ENCODE results near the gene DUOXA1. TPM values are rescaled to one million over a fixed set of nuclear protein-coding genes. Genes with fewer than 3 reads are reported as not detected.

The DUOXA1 gene
- polyA plus RNA-seq, 2 of the 4 experiments (the other 2 are of a cell fraction), result 0.18 to 0.23 TPM

GRCh38 chr15:45146405-45146804 lies 16.7 kb upstream of the DUOXA1 start:
- ATAC-seq (no peak), DNase-seq (ENCODE audit: low read depth in 1 of 2, low spot score in 1 of 2) (no peak), FAIRE-seq (no peak)
- no peak for TF ChIP-seq CHD4 (IDR thresholded peaks at IDR 0.05; ENCODE audit: borderline replicate concordance)
- no peak for TF ChIP-seq MYC (IDR thresholded peaks at IDR 0.05; ENCODE audit: borderline replicate concordance, low read length)
- TF ChIP-seq NR3C1 (IDR thresholded peaks at IDR 0.05), result no peak
- no peak for TF ChIP-seq KDM1A (IDR thresholded peaks at IDR 0.05; ENCODE audit: low read depth)
- no peak for TF ChIP-seq POLR2A (IDR thresholded peaks at IDR 0.05; ENCODE audit: low read length)
- TF ChIP-seq JUN (IDR thresholded peaks at IDR 0.05), result no peak
- TF ChIP-seq, protein P1, sequence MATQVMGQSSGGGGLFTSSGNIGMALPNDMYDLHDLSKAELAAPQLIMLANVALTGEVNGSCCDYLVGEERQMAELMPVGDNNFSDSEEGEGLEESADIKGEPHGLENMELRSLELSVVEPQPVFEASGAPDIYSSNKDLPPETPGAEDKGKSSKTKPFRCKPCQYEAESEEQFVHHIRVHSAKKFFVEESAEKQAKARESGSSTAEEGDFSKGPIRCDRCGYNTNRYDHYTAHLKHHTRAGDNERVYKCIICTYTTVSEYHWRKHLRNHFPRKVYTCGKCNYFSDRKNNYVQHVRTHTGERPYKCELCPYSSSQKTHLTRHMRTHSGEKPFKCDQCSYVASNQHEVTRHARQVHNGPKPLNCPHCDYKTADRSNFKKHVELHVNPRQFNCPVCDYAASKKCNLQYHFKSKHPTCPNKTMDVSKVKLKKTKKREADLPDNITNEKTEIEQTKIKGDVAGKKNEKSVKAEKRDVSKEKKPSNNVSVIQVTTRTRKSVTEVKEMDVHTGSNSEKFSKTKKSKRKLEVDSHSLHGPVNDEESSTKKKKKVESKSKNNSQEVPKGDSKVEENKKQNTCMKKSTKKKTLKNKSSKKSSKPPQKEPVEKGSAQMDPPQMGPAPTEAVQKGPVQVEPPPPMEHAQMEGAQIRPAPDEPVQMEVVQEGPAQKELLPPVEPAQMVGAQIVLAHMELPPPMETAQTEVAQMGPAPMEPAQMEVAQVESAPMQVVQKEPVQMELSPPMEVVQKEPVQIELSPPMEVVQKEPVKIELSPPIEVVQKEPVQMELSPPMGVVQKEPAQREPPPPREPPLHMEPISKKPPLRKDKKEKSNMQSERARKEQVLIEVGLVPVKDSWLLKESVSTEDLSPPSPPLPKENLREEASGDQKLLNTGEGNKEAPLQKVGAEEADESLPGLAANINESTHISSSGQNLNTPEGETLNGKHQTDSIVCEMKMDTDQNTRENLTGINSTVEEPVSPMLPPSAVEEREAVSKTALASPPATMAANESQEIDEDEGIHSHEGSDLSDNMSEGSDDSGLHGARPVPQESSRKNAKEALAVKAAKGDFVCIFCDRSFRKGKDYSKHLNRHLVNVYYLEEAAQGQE (IDR thresholded peaks at IDR 0.05), result no peak
- no peak for TF ChIP-seq ATOH8 (CRISPR knock-in tag; IDR thresholded peaks at IDR 0.05; ENCODE audit: low read depth)
- Histone ChIP-seq H3K4me1 (no peaks in the 10 kb centered on the region), H3K27ac (no peak overlapping the region), H3K4me3 (no peak overlapping the region), H3K9me3 (no peaks in the 10 kb centered on the region), H3K4me2 (no peak overlapping the region)
- whole genome bisulfite sequencing (ENCODE audit: missing lambda C conversion rate), result 72% methylated on average over 4 of the region's 4 CpGs
- ChIA-PET POLR2A (no interaction called here), CTCF (interaction anchor here (0.7 to 1.4 kb wide), 3 partner anchors 17 to 59 kb away, joined by 3 to 10 read pairs (median 3); no protein-coding TSS in a partner anchor)

DNA sequence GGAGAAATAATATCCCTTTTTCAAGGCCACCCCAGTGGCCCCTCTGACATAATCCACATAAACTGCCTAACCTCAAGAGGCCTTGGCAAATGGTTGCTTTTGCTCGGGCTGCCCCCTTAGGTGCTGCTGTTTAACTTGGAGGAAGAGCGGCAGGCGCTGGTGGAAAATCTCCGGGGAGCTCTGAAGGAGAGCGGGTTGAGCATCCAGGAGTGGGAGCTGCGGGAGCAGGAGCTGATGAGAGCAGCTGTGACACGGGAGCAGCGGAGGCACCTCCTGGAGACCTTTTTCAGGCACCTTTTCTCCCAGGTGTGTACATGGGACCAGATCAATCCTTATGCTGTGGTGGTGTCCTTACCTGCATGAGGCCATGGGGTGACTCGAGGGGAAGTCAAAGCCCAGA lies 15.1 kb upstream of the DUOXA1 start:
- Histone ChIP-seq H3K4me2 (no peak overlapping the region), H3K4me1 (no peaks in the 10 kb centered on the region), H3K9me3 (no peaks in the 10 kb centered on the region), H3K4me3 (no peak overlapping the region), H3K27ac (no peak overlapping the region)
- DNase-seq (ENCODE audit: low read depth in 1 of 2, low spot score in 1 of 2), result no peak
- ATAC-seq, result no peak
- ChIA-PET POLR2A (no interaction called here), CTCF (interaction anchor here (1.3 to 1.4 kb wide), 2 partner anchors 18 kb away, joined by 4 to 10 read pairs; no protein-coding TSS in a partner anchor)
- WGBS (ENCODE audit: missing lambda C conversion rate), result 74% methylated on average over 9 of the region's 9 CpGs
- TF ChIP-seq SMC3 (IDR thresholded peaks at IDR 0.05) (no peak), EHF (CRISPR knock-in tag; IDR thresholded peaks at IDR 0.05) (no peak), HOXA7 (CRISPR knock-in tag; IDR thresholded peaks at IDR 0.05) (no peak), JUN (IDR thresholded peaks at IDR 0.05) (no peak), CHD4 (IDR thresholded peaks at IDR 0.05; ENCODE audit: borderline replicate concordance) (no peak), TFCP2L1 (CRISPR knock-in tag; IDR thresholded peaks at IDR 0.05) (no peak), ZC3H11A (IDR thresholded peaks at IDR 0.05) (no peak), FOXS1 (CRISPR knock-in tag; IDR thresholded peaks at IDR 0.05) (no peak), BCL3 (IDR thresholded peaks at IDR 0.05) (no peak), NFE2L2 (conservative IDR thresholded peaks at IDR 0.05; ENCODE audit: low read length) (no peak), ZFP36 (IDR thresholded peaks at IDR 0.05; ENCODE audit: borderline replicate concordance, partially characterized antibody) (no peak), FOSB (CRISPR knock-in tag; IDR thresholded peaks at IDR 0.05) (no peak), HEYL (CRISPR knock-in tag; IDR thresholded peaks at IDR 0.05) (no peak)
- TF ChIP-seq, protein P2, sequence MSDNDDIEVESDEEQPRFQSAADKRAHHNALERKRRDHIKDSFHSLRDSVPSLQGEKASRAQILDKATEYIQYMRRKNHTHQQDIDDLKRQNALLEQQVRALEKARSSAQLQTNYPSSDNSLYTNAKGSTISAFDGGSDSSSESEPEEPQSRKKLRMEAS (IDR thresholded peaks at IDR 0.05), result no peak
- FAIRE-seq, result no peak
